ENCODE data around the gene ARHGAP26. TPM values are rescaled to one million over a fixed set of nuclear protein-coding genes. Genes with fewer than 3 reads are reported as not detected.

The ARHGAP26 gene
- total RNA-seq, 1 experiment from 2014 or later, result 11.8 TPM

GRCh38 chr5:143052967-143053682, 282.9 kb downstream of the ARHGAP26 start:
- in situ Hi-C loops (cut with HindIII; ENCODE audit: low pct_unique_long_range_greater_than_20kb, low sequenced_read_pairs), result no loop called here
- no peak for DNase-seq (ENCODE audit: low read depth, low spot score)

- no peak for DNase-seq (ENCODE audit: low read depth, low spot score)
- in situ Hi-C loops (cut with HindIII; ENCODE audit: low pct_unique_long_range_greater_than_20kb, low sequenced_read_pairs), result no loop called here
These were observed 283.6 kb downstream of the ARHGAP26 start for GRCh38 chr5:143053780-143054179.

GRCh38 chr5:143054480-143054941, 284.3 kb downstream of the ARHGAP26 start:
- DNase-seq (ENCODE audit: low read depth, low spot score), result no peak
- in situ Hi-C loops (cut with HindIII; ENCODE audit: low pct_unique_long_range_greater_than_20kb, low sequenced_read_pairs), result no loop called here

GRCh38 chr5:143055596-143056338, 285.6 kb downstream of the ARHGAP26 start:
- in situ Hi-C loops (cut with HindIII; ENCODE audit: low pct_unique_long_range_greater_than_20kb, low sequenced_read_pairs), result no loop called here
- no peak for DNase-seq (ENCODE audit: low read depth, low spot score)

- DNase-seq (ENCODE audit: low read depth, low spot score), result no peak
- in situ Hi-C loops (cut with HindIII; ENCODE audit: low pct_unique_long_range_greater_than_20kb, low sequenced_read_pairs), result no loop called here
These were observed 286.1 kb downstream of the ARHGAP26 start for GRCh38 chr5:143056339-143056704.

- in situ Hi-C loops (cut with HindIII; ENCODE audit: low pct_unique_long_range_greater_than_20kb, low sequenced_read_pairs), result no loop called here
- no peak for DNase-seq (ENCODE audit: low read depth, low spot score)
These were observed 286.8 kb downstream of the ARHGAP26 start for GRCh38 chr5:143056792-143057579.

GRCh38 chr5:143057580-143057999, 287.4 kb downstream of the ARHGAP26 start:
- in situ Hi-C loops (cut with HindIII; ENCODE audit: low pct_unique_long_range_greater_than_20kb, low sequenced_read_pairs), result no loop called here
- no peak for DNase-seq (ENCODE audit: low read depth, low spot score)

- in situ Hi-C loops (cut with HindIII; ENCODE audit: low pct_unique_long_range_greater_than_20kb, low sequenced_read_pairs), result no loop called here
- DNase-seq (ENCODE audit: low read depth, low spot score), result no peak
These were observed 289.2 kb downstream of the ARHGAP26 start for GRCh38 chr5:143059355-143059754.

GRCh38 chr5:143059976-143060765, 290.0 kb downstream of the ARHGAP26 start:
- DNase-seq (ENCODE audit: low read depth, low spot score), result no peak
- in situ Hi-C loops (cut with HindIII; ENCODE audit: low pct_unique_long_range_greater_than_20kb, low sequenced_read_pairs), result no loop called here

- in situ Hi-C loops (cut with HindIII; ENCODE audit: low pct_unique_long_range_greater_than_20kb, low sequenced_read_pairs), result no loop called here
- no peak for DNase-seq (ENCODE audit: low read depth, low spot score)
These were observed 291.2 kb downstream of the ARHGAP26 start for GRCh38 chr5:143061161-143061945.

- DNase-seq (ENCODE audit: low read depth, low spot score), result no peak
- in situ Hi-C loops (cut with HindIII; ENCODE audit: low pct_unique_long_range_greater_than_20kb, low sequenced_read_pairs), result no loop called here
These were observed 292.2 kb downstream of the ARHGAP26 start for GRCh38 chr5:143062379-143062778.

- no peak for DNase-seq (ENCODE audit: low read depth, low spot score)
- in situ Hi-C loops (cut with HindIII; ENCODE audit: low pct_unique_long_range_greater_than_20kb, low sequenced_read_pairs), result no loop called here
These were observed 293.2 kb downstream of the ARHGAP26 start for GRCh38 chr5:143063175-143063970.

GRCh38 chr5:143064218-143064641, 294.1 kb downstream of the ARHGAP26 start:
- in situ Hi-C loops (cut with HindIII; ENCODE audit: low pct_unique_long_range_greater_than_20kb, low sequenced_read_pairs), result no loop called here

GRCh38 chr5:143064676-143065075, 294.5 kb downstream of the ARHGAP26 start:
- in situ Hi-C loops (cut with HindIII; ENCODE audit: low pct_unique_long_range_greater_than_20kb, low sequenced_read_pairs), result no loop called here
- no peak for DNase-seq (ENCODE audit: low read depth, low spot score)

More at GRCh38 chr5:143064218-143064641, 294.1 kb downstream of the ARHGAP26 start:
- DNase-seq (ENCODE audit: low read depth, low spot score), result no peak

- in situ Hi-C loops (cut with HindIII; ENCODE audit: low pct_unique_long_range_greater_than_20kb, low sequenced_read_pairs), result no loop called here
- DNase-seq (ENCODE audit: low read depth, low spot score), result no peak
These were observed 295.2 kb downstream of the ARHGAP26 start for GRCh38 chr5:143065185-143065965.

Measured in SK-MEL-5 (cell line).